Right lobe of liver (tissue), 6 donors: ENCODE data around the gene IL12A. TPM values are rescaled to one million over a fixed set of nuclear protein-coding genes. Genes with fewer than 3 reads are reported as not detected.

Source experiments
- ATAC-seq, 4 donors: fragments of 200-7000 bp; cut with Tn5 transposase; one replicate each; pipeline ENCODE4 v1.9.1; 2020; ENCODE audit warnings: mild to moderate bottlenecking in 4 of 4, moderate library complexity in 4 of 4
- DNase-seq, 3 donors: peaks; one replicate each; pipeline ENCODE4 v3.0.0-alpha.2; 2020
- H3K27ac ChIP-seq, 3 donors: fragments of 200-600 bp; one replicate each; pipeline ENCODE4 v1.8.0; 2022
- H3K27me3 ChIP-seq, 2 donors: fragments of 200-600 bp; one replicate each; pipeline ENCODE4 v1.8.0; 2022
- H3K36me3 ChIP-seq, 4 donors: fragments of 200-600 bp; sonication (generic) in 1 of 4; one replicate each; pipeline versions ENCODE4 v1.5.1 to v1.8.0; 2017 to 2022; ENCODE audit warnings: control low read depth in 1 of 4
- H3K4me1 ChIP-seq, 4 donors: fragments of 200-600 bp; sonication (generic) in 1 of 4; one replicate each; pipeline versions ENCODE4 v1.5.1 to v1.8.0; 2017 to 2022; ENCODE audit warnings: control low read depth in 1 of 4
- H3K4me3 ChIP-seq, 3 donors: fragments of 200-600 bp; one replicate each; pipeline ENCODE4 v1.8.0; 2022
- H3K9me3 ChIP-seq, 4 donors: fragments of 200-600 bp; sonication (generic) in 1 of 4; one replicate each; pipeline versions ENCODE4 v1.5.1 to v1.8.0; 2017 to 2022; ENCODE audit warnings: control low read depth in 1 of 4
- CTCF ChIP-seq, 4 donors: fragments of 200-600 bp in 3 of 4; fragments of 450-650 bp in 1 of 4; IDR thresholded peaks; one replicate each; pipeline versions ENCODE4 v1.5.1 to v1.8.0; 2016 to 2022; ENCODE audit warnings: antibody characterized with exemption in 4 of 4, mild to moderate bottlenecking in 2 of 4
- POLR2A ChIP-seq: fragments of 450-650 bp; IDR thresholded peaks from one replicate; pipeline ENCODE4 v1.6.1; 2017; ENCODE audit warnings: antibody characterized with exemption, mild to moderate bottlenecking
- WGBS: methylation state at CpG from one replicate; pipeline ENCODE4 v1.1.6; 2018; ENCODE audit warnings: low coverage, low lambda C conversion rate; ENCODE audit not compliant: insufficient coverage; ENCODE audit errors: missing lambda C conversion rate; 5-methylcytosine and 5-hydroxymethylcytosine counted together
- intact Hi-C, 2 donors: fragments of 100-400 bp; cut with DNase I; formaldehyde crosslinking; loops; one replicate each; pipeline versions ENCODE4 v1.11.2 to v1.14.1; 2022
- total RNA-seq, 6 experiments: library from RNA; depleted of rRNA in 2 of 6; stranded (reverse); fragments of >200 nt in 2 of 6; fragmentation: NEBNext Ultra II Directional in 3 of 6; extraction: Animal tissue kit (Norgen Biotek cat#: 25700) in 3 of 6; gene quantifications; one replicate each; pipeline versions ENCODE4 v1.1.0 to v1.2.4, GENCODE V29; 2016 to 2023
- donor health status: DM: no; HTN: yes; CAD: no.
- donor health status: DM: no; HTN: no; CAD: no.
- donor health status: DM: no; HTN: no; CAD: no.
- donor health status: DM: no; HTN: yes; CAD: no.
- donor health status: DM: no; HTN: yes; CAD: no.

The IL12A gene
- total RNA-seq, 6 experiments from 2014 or later, result 0.55 TPM; not detected in 5

GRCh38 chr3:159977295-159977694, 11.3 kb upstream of the IL12A start:
- ATAC-seq (peak in 1 of 4 donors; percentile 25), DNase-seq (no peak)
- TF ChIP-seq CTCF (IDR thresholded peaks at IDR 0.05), result no peak
- TF ChIP-seq POLR2A, result no peak
- Histone ChIP-seq H3K9me3 (no peaks in the 10 kb centered on the region), H3K36me3 (no peaks in the 10 kb centered on the region), H3K4me3 (no peak overlapping the region), H3K27me3 (no peaks in the 10 kb centered on the region), H3K27ac (no peak overlapping the region), H3K4me1 (no peaks in the 10 kb centered on the region)
- 74% methylated on average over 6 of the region's 6 CpGs for WGBS
- intact Hi-C loops, result no loop called here

- Histone ChIP-seq H3K36me3 (no peaks in the 10 kb centered on the region), H3K4me1 (no peaks in the 10 kb centered on the region), H3K27ac (no peak overlapping the region), H3K27me3 (no peaks in the 10 kb centered on the region), H3K4me3 (no peak overlapping the region), H3K9me3 (no peaks in the 10 kb centered on the region)
- no peak for DNase-seq
- 14% methylated on average over 3 of the region's 3 CpGs for WGBS
- intact Hi-C loops, result no loop called here
- TF ChIP-seq CTCF (IDR thresholded peaks at IDR 0.05) (no peak), POLR2A (no peak)
- ATAC-seq, result peak; percentile 75 to 94 (median 82)
Observed at GRCh38 chr3:159978353-159978752, 10.3 kb upstream of the IL12A start.

GRCh38 chr3:159978918-159979703, 9.5 kb upstream of the IL12A start:
- intact Hi-C loops, result no loop called here
- H3K36me3 ChIP-seq, result no peaks in the 10 kb centered on the region
- TF ChIP-seq CTCF (IDR thresholded peaks at IDR 0.05) (no peak), POLR2A (no peak)
- no peak overlapping the region for H3K27ac ChIP-seq
- H3K4me3 ChIP-seq, result no peak overlapping the region
- no peak for DNase-seq
- no peak for ATAC-seq
- H3K4me1 ChIP-seq, result no peaks in the 10 kb centered on the region
- H3K9me3 ChIP-seq, result no peaks in the 10 kb centered on the region
- 60% methylated on average over 1 of the region's 1 CpG for WGBS
- no peaks in the 10 kb centered on the region for H3K27me3 ChIP-seq

- WGBS, result 72% methylated on average over 3 of the region's 4 CpGs
- DNase-seq (no peak), ATAC-seq (no peak)
- Histone ChIP-seq H3K4me1 (no peaks in the 10 kb centered on the region), H3K9me3 (no peaks in the 10 kb centered on the region), H3K27me3 (no peaks in the 10 kb centered on the region), H3K27ac (no peak overlapping the region), H3K36me3 (no peaks in the 10 kb centered on the region), H3K4me3 (no peak overlapping the region)
- intact Hi-C loops, result no loop called here
- no peak for TF ChIP-seq CTCF (IDR thresholded peaks at IDR 0.05)
- no peak for TF ChIP-seq POLR2A
Observed at GRCh38 chr3:159982442-159982974, 6.1 kb upstream of the IL12A start.
